A549 treated with CpdA at 1 μM for 4 hours (cell line): ENCODE results near the gene PCDHAC2. TPM values are rescaled to one million over a fixed set of nuclear protein-coding genes. Genes with fewer than 3 reads are reported as not detected.

ENCODE experiments used
- total RNA-seq: library from RNA; stranded (reverse); fragments of 200-300 nt; extraction: Qiagen RNA extraction; gene quantifications from 5 replicates; pipeline ENCODE4 v1.2.3, GENCODE V29; 2022; ENCODE audit warnings: low read depth

PCDHAC2 gene, protein sequence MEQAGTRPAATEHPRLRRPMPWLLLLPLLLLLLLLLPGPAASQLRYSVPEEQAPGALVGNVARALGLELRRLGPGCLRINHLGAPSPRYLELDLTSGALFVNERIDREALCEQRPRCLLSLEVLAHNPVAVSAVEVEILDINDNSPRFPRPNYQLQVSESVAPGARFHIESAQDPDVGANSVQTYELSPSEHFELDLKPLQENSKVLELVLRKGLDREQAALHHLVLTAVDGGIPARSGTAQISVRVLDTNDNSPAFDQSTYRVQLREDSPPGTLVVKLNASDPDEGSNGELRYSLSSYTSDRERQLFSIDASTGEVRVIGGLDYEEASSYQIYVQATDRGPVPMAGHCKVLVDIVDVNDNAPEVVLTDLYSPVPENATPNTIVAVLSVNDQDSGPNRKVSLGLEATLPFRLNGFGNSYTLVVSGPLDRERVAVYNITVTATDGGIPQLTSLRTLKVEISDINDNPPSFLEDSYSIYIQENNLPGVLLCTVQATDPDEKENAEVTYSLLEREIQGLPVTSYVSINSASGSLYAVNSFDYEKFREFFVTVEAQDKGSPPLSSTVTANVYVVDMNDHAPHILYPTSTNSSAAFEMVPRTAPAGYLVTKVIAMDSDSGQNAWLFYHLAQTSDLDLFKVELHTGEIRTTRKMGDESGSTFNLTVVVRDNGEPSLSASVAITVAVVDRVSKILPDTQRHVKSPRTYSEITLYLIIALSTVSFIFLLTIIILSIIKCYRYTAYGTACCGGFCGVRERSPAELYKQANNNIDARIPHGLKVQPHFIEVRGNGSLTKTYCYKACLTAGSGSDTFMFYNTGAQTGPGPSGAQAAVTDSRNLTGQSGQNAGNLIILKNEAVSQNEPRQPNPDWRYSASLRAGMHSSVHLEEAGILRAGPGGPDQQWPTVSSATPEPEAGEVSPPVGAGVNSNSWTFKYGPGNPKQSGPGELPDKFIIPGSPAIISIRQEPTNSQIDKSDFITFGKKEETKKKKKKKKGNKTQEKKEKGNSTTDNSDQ
- 2.3 to 4.8 TPM (median 2.6 TPM) in 5 replicates for total RNA-seq

DNA sequence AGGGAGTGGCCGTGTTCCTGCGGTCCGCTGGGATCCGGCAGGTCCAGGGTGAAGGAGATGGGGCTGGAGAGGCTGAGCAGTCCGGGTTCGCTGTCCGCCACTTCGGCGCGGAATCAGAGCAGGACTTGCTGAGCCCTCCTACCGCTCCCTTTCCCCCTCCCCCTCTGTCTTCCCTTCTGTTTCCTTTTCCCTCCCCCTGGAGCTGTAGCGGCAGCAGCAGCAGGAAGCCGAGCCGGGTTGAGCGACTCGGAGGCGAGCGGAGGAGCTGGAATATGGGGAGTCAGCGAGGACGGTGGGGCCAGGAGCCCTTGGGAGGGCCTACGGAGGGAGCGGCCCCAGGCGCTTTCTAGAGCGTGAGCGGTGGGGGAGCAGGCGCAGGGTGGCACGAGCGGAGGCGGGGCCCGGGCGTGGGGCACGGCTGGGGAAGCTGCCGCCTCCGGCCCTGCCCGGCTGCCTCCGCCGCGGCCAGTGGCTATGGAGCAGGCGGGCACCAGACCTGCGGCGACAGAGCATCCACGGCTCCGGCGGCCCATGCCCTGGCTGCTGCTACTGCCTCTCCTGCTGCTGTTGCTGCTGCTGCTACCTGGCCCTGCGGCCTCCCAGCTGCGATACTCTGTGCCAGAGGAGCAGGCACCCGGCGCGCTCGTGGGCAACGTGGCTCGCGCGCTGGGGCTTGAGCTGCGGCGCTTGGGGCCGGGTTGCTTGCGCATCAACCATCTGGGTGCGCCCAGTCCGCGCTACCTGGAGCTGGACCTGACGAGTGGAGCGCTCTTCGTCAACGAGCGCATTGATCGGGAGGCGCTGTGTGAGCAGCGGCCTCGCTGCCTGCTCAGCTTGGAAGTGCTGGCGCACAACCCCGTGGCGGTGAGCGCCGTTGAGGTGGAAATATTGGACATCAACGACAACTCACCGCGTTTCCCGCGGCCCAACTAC, at the start of gene PCDHAC2:
Gene PCDHAC2, plus strand, starts transcription at position 184 of the 933 bp plus-strand sequence. Its CDS starts 291 bp downstream, at position 475.

DNA sequence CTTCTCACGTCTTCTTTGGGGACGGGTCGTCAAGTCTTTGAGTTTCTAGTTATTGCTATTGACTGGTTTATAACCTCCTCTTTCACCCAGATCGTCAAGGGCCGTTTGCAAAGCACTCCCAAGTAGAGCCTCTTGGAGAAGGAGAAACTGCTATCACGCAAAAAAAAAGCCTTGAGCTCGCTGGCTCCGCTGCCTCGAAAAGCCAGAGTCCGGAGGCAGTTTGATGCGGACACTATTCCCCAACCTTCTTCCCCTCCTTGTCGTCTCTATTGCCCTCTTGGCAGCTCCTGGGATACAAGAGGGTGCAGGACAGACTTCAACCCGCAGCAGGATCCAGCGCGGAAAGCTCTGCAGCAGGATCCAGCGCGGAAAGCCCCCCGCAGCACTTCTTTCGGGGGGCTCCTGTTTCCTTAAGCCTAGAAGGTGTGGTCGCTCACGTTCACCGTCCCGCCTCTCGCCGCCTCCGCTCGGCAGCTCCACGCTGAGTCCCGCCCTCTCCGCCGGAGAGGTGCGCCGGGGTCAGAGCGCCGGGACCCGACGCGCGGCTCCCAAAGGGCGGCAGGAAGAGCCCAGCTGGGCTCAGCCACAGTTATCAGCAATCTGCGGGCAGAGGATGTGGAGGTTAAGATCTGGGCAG, 40.4 kb upstream of the PCDHAC2 start, which contains the start of gene PCDHAC1:
Gene PCDHAC1, plus strand, starts transcription at position 494 of the 637 bp plus-strand sequence. CDS start 594 bp downstream, outside the sequence.

Other genes starting within 250 kb of the PCDHAC2 start
- gene PCDHA1, start 180.3 kb upstream of the PCDHAC2 start, total RNA-seq: 0.12 to 0.23 TPM (median 0.21 TPM) in 5 replicates
- gene PCDHA2, start 171.6 kb upstream of the PCDHAC2 start, total RNA-seq: 0.03 to 0.10 TPM (median 0.05 TPM) in 5 replicates
- 0.74 to 1.1 TPM (median 0.91 TPM) in 5 replicates for gene PCDHA3, start 165.4 kb upstream of the PCDHAC2 start, total RNA-seq
- gene PCDHA4, start 159.4 kb upstream of the PCDHAC2 start, total RNA-seq: 1.4 to 2.0 TPM (median 1.7 TPM) in 5 replicates
- gene PCDHA5, start 144.9 kb upstream of the PCDHAC2 start, total RNA-seq: 0.44 to 0.75 TPM (median 0.63 TPM) in 5 replicates
- 0.07 to 0.09 TPM (median 0.09 TPM) in 3 of 5 replicates, not detected in the others for gene PCDHA6, start 138.5 kb upstream of the PCDHAC2 start, total RNA-seq
- 0.08 to 0.22 TPM (median 0.13 TPM) in 5 replicates for gene PCDHA7, start 132.2 kb upstream of the PCDHAC2 start, total RNA-seq
- gene PCDHA8, start 125.3 kb upstream of the PCDHAC2 start, total RNA-seq: 0.06 to 0.08 TPM (median 0.07 TPM) in 4 of 5 replicates, not detected in the other
- gene PCDHA9, start 118.1 kb upstream of the PCDHAC2 start, total RNA-seq: not detected in 5 replicates
- 0.01 to 0.02 TPM in 2 of 5 replicates, not detected in the others for gene PCDHA10, start 110.6 kb upstream of the PCDHAC2 start, total RNA-seq
- 0.12 to 0.43 TPM (median 0.18 TPM) in 5 replicates for gene PCDHA11, start 97.5 kb upstream of the PCDHAC2 start, total RNA-seq
- gene PCDHA12, start 91.2 kb upstream of the PCDHAC2 start, total RNA-seq: 2.5 to 2.9 TPM (median 2.5 TPM) in 5 replicates
- gene PCDHA13, start 84.4 kb upstream of the PCDHAC2 start, total RNA-seq: 0.06 to 0.10 TPM (median 0.07 TPM) in 4 of 5 replicates, not detected in the other
- 1.1 to 1.4 TPM (median 1.2 TPM) in 5 replicates for gene PCDHAC1, start 40.2 kb upstream of the PCDHAC2 start, total RNA-seq
- gene PCDHB1, start 84.9 kb downstream of the PCDHAC2 start, total RNA-seq: not detected in 5 replicates
- gene PCDHB2, start 128.1 kb downstream of the PCDHAC2 start, total RNA-seq: 2.7 to 5.4 TPM (median 3.7 TPM) in 5 replicates
- gene PCDHB3, start 134.0 kb downstream of the PCDHAC2 start, total RNA-seq: 0.02 to 0.06 TPM (median 0.05 TPM) in 3 of 5 replicates, not detected in the others
- 0.03 to 0.09 TPM (median 0.06 TPM) in 4 of 5 replicates, not detected in the other for gene PCDHB4, start 155.3 kb downstream of the PCDHAC2 start, total RNA-seq
- 1.2 to 1.9 TPM (median 1.5 TPM) in 5 replicates for gene PCDHB5, start 168.7 kb downstream of the PCDHAC2 start, total RNA-seq
- 0.89 to 1.2 TPM (median 1.1 TPM) in 5 replicates for gene PCDHB6, start 183.6 kb downstream of the PCDHAC2 start, total RNA-seq
- 0.01 TPM in 1 of 5 replicates, not detected in the others for gene PCDHB7, start 206.2 kb downstream of the PCDHAC2 start, total RNA-seq
- 0.24 to 0.42 TPM (median 0.37 TPM) in 5 replicates for gene PCDHB8, start 211.3 kb downstream of the PCDHAC2 start, total RNA-seq
- 0.05 to 0.10 TPM (median 0.08 TPM) in 4 of 5 replicates, not detected in the other for gene PCDHB16, start 215.9 kb downstream of the PCDHAC2 start, total RNA-seq
- 0.01 to 0.03 TPM in 2 of 5 replicates, not detected in the others for gene PCDHB9, start 220.7 kb downstream of the PCDHAC2 start, total RNA-seq
- gene PCDHB10, start 225.9 kb downstream of the PCDHAC2 start, total RNA-seq: 0.03 to 0.06 TPM in 2 of 5 replicates, not detected in the others
- gene PCDHB11, start 233.2 kb downstream of the PCDHAC2 start, total RNA-seq: 0.06 to 0.14 TPM (median 0.09 TPM) in 5 replicates
- gene PCDHB12, start 242.2 kb downstream of the PCDHAC2 start, total RNA-seq: 0.07 TPM in 1 of 5 replicates, not detected in the others
- gene PCDHB13, start 247.4 kb downstream of the PCDHAC2 start, total RNA-seq: 0.02 to 0.08 TPM (median 0.07 TPM) in 5 replicates